Neural crest cell (in vitro differentiated cells): ENCODE results near the gene PFDN5. TPM values are rescaled to one million over a fixed set of nuclear protein-coding genes. Genes with fewer than 3 reads are reported as not detected.

Source experiments
- DNase-seq: peaks from one replicate; pipeline ENCODE4 v3.0.0; 2021; ENCODE audit warnings: low read depth, mixed read lengths, low spot score
- H3K27ac Mint-ChIP-seq: one replicate; pipeline ENCODE4 v1.8.0; 2021; ENCODE audit warnings: mild to moderate bottlenecking, mixed read lengths; ENCODE audit not compliant: unreplicated experiment
- H3K27me3 Mint-ChIP-seq: 2 replicates; pipeline ENCODE4 v1.8.0; 2021; ENCODE audit warnings: low read depth, mild to moderate bottlenecking, mixed read lengths
- H3K36me3 Mint-ChIP-seq: 2 replicates; pipeline ENCODE4 v1.8.0; 2021; ENCODE audit warnings: low read depth, mild to moderate bottlenecking, mixed read lengths
- H3K4me1 Mint-ChIP-seq: 2 replicates; pipeline ENCODE4 v1.8.0; 2021; ENCODE audit warnings: mixed read lengths
- H3K4me3 Mint-ChIP-seq: one replicate; pipeline ENCODE4 v1.8.0; 2021; ENCODE audit warnings: mild to moderate bottlenecking, mixed read lengths
- H3K9me3 Mint-ChIP-seq: 2 replicates; pipeline ENCODE4 v1.8.0; 2021; ENCODE audit warnings: mixed read lengths
- CTCF ChIP-seq: fragments of 200-600 bp; sonication (generic); conservative IDR thresholded peaks from 2 replicates; pipeline ENCODE4 v1.5.0; 2021; ENCODE audit warnings: antibody characterized with exemption, mild to moderate bottlenecking
- long read RNA-seq: library from polyadenylated mRNA; unstranded; transcript quantifications from one replicate; pipeline ENCODE4 v2.0.0, GENCODE V29; 2020
- total RNA-seq: library from RNA; stranded (reverse); gene quantifications from 2 replicates; pipeline ENCODE4 v1.2.1, GENCODE V29; 2021

Gene PFDN5
- 324 and 326 TPM in 2 replicates for total RNA-seq
- long read RNA-seq, transcript PFDN5-214 (6 exons, 847 nt), result major isoform, 90 of 117 reads
- long read RNA-seq, partial matches to known transcripts, result 1 of 117 reads
- long read RNA-seq, other reads (novel, unspliced or antisense), result 16 of 117 reads

- peak within 1 kb of the TSS; percentile 100 for H3K4me3 Mint-ChIP-seq
- peaks cover 48% of the 10 kb centered on the region for H3K4me1 Mint-ChIP-seq
- H3K36me3 Mint-ChIP-seq, result peaks cover 26% of the 10 kb centered on the region
- H3K27ac Mint-ChIP-seq, result peak within 1 kb of the TSS; percentile 99
- no peaks in the 10 kb centered on the region for H3K27me3 Mint-ChIP-seq
- DNase-seq, result peak; percentile 78
- no peak for TF ChIP-seq CTCF
- no peaks in the 10 kb centered on the region for H3K9me3 Mint-ChIP-seq
Observed at GRCh38 chr12:53295070-53295890, at the start of gene PFDN5. TSS of gene PFDN5 (plus strand) at chr12:53295542. CDS start at chr12:53295568, 26 bp downstream.

DNA sequence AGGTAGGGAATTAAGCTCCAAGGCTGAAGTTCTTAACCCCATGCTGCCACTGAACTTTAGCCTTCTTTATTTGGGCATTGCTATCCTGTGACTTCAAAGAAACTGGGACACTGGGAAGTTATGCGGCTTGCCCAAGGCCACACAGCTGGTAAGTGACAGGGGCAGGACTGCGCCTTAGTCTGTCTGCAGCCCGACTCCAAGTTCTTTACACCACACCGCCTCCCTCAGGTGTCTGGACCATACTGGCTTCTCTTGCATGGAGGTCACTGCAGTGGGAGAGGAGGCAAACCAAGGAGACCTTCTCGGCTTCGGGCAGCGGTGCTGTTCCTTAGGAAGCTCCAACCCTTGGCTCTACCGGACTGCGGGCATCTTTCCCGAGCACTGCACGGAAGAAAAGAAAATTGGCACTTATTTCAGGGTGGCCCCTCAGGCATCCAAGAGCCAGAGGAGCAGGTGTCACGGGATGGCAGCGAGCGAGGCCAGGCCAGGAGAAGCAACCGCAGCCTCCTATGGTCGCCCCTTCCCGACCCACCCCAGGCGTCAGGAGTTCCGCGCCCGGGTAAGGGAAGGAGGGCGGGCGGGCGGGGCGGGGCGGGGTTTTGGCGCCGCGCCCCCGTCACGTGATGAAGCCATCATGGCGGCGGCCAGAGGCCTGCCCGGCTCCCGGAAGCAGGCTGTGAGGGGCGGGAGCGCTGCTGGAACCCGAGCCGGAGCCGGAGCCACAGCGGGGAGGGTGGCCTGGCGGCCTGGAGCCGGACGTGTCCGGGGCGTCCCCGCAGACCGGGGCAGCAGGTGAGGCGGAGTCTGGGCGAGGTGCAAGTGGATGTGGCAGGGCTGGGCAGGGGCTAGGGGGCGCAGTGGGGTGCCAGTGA lies 43.6 kb upstream of the PFDN5 start:
- no peaks in the 10 kb centered on the region for H3K36me3 Mint-ChIP-seq
- peaks cover 28% of the 10 kb centered on the region for H3K4me1 Mint-ChIP-seq
- TF ChIP-seq CTCF, result peak; percentile 46
- peak; percentile 64 for DNase-seq
- peak overlapping the region; percentile 95 for H3K4me3 Mint-ChIP-seq
- H3K27me3 Mint-ChIP-seq, result no peaks in the 10 kb centered on the region
- no peaks in the 10 kb centered on the region for H3K9me3 Mint-ChIP-seq
- H3K27ac Mint-ChIP-seq, result peak overlapping the region; percentile 95

DNA sequence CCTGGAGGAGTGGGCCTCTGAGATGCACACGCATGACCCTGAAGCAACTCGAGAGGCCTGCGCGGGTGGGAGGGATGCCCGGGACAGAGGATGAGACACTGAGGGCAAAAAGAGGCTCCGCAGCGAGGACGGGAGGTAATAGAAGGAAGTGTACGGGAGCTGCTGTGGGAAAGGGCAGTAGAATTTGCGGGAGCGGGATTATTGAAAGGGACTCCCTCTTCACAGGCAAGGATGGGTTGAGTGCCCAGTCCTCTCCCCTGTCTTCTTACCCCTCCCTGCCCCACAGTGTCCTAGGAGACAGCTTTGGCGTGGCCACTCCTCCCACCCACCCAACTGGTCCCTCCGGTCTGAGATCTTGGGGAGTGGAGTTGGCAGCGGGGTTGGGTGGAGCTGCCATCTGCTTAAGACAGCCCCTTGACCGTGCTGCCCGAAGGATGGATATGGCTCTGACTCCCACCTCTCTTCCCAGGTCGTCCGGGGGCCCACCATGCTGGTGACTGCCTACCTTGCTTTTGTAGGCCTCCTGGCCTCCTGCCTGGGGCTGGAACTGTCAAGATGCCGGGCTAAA lies 42.9 kb upstream of the PFDN5 start:
- no peak for DNase-seq
- peak overlapping the region; percentile 95 for H3K4me3 Mint-ChIP-seq
- peaks cover 28% of the 10 kb centered on the region for H3K4me1 Mint-ChIP-seq
- no peak for TF ChIP-seq CTCF
- H3K27me3 Mint-ChIP-seq, result no peaks in the 10 kb centered on the region
- H3K36me3 Mint-ChIP-seq, result no peaks in the 10 kb centered on the region
- no peaks in the 10 kb centered on the region for H3K9me3 Mint-ChIP-seq
- peak overlapping the region; percentile 95 for H3K27ac Mint-ChIP-seq

DNA sequence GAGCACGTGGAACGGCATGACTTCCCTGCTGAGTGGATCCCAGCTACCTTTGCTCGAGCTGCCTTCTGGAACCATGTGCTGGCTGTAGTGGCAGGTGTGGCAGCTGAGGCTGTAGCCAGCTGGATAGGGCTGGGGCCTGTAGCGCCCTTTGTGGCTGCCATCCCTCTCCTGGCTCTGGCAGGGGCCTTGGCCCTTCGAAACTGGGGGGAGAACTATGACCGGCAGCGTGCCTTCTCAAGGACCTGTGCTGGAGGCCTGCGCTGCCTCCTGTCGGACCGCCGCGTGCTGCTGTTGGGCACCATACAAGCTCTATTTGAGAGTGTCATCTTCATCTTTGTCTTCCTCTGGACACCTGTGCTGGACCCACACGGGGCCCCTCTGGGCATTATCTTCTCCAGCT lies 42.0 kb upstream of the PFDN5 start:
- Mint-ChIP-seq H3K9me3 (no peaks in the 10 kb centered on the region), H3K4me3 (peak overlapping the region; percentile 95), H3K36me3 (no peaks in the 10 kb centered on the region), H3K27me3 (no peaks in the 10 kb centered on the region), H3K27ac (peak overlapping the region; percentile 63), H3K4me1 (peaks cover 28% of the 10 kb centered on the region)
- no peak for DNase-seq
- TF ChIP-seq CTCF, result no peak

- Mint-ChIP-seq H3K27me3 (no peaks in the 10 kb centered on the region), H3K4me1 (peaks cover 28% of the 10 kb centered on the region), H3K4me3 (peak overlapping the region; percentile 41), H3K36me3 (no peaks in the 10 kb centered on the region), H3K27ac (no peak overlapping the region), H3K9me3 (no peaks in the 10 kb centered on the region)
- TF ChIP-seq CTCF, result no peak
- no peak for DNase-seq
Observed at GRCh38 chr12:53254816-53255545, 40.4 kb upstream of the PFDN5 start.
